Thyroid gland (tissue), 4 donors: ENCODE measurements around the gene PLCB4.

Experiments used
- CTCF ChIP-seq, 6 experiments: fragments of 200-600 bp in 3 of 6; fragments of 450-650 bp in 3 of 6; sonication (generic) in 3 of 6; IDR thresholded peaks; one replicate each; pipeline ENCODE4 v1.5.1; 2016 to 2019; ENCODE audit warnings: antibody characterized with exemption in 6 of 6, mild to moderate bottlenecking in 2 of 6, inconsistent platforms in 1 of 6, moderate library complexity in 1 of 6
- POLR2A ChIP-seq, 2 donors: fragments of 450-650 bp; IDR thresholded peaks; one replicate each; pipeline ENCODE4 v1.6.1; 2017; ENCODE audit warnings: antibody characterized with exemption in 2 of 2, mild to moderate bottlenecking in 2 of 2, moderate library complexity in 1 of 2

- no peak for TF ChIP-seq POLR2A (IDR thresholded peaks at IDR 0.05)
- TF ChIP-seq CTCF (IDR thresholded peaks at IDR 0.05), result no peak
Observed at GRCh38 chr20:9206486-9206885, 137.6 kb downstream of the PLCB4 start.
